Gastrocnemius medialis (tissue), 4 donors: ENCODE data around the gene RUFY1. TPM values are rescaled to one million over a fixed set of nuclear protein-coding genes. Genes with fewer than 3 reads are reported as not detected.
"Not testable (repeated sequence)": the region's sequence is repeated elsewhere in the genome, so short reads cannot be mapped to it uniquely, and the experiment has no call there.

Experiments
- ATAC-seq, 2 donors: fragments of 150-250 bp; one replicate each; pipeline ENCODE4 v1.9.1; 2016
- DNase-seq, 2 donors: peaks; one replicate each; pipeline ENCODE4 v3.0.0-alpha.2; 2019
- H3K27ac ChIP-seq, 4 donors: fragments of 200-600 bp; sonication (generic); 1 replicate in 1 of 4; 2 replicates in 3 of 4; pipeline ENCODE4 v1.5.1; 2016 to 2018; ENCODE audit warnings: mild to moderate bottlenecking in 2 of 4, moderate library complexity in 1 of 4
- H3K27me3 ChIP-seq, 3 donors: fragments of 200-600 bp; sonication (generic) in 2 of 3; 1 replicate in 1 of 3; 2 replicates in 2 of 3; pipeline versions ENCODE4 v1.5.1 to v1.6.0; 2016 to 2019; ENCODE audit warnings: mild to moderate bottlenecking in 1 of 3, moderate library complexity in 1 of 3
- H3K36me3 ChIP-seq, 2 donors: fragments of 200-600 bp; sonication (generic) in 1 of 2; one replicate each; pipeline ENCODE4 v1.5.1; 2017 to 2018
- H3K4me1 ChIP-seq, 2 donors: fragments of 200-600 bp; sonication (generic) in 1 of 2; one replicate each; pipeline ENCODE4 v1.5.1; 2016 to 2017; ENCODE audit warnings: mild to moderate bottlenecking in 2 of 2
- H3K4me3 ChIP-seq, 4 donors: fragments of 200-600 bp; sonication (generic) in 3 of 4; 1 replicate in 1 of 4; 2 replicates in 3 of 4; pipeline ENCODE4 v1.5.1; 2016 to 2019; ENCODE audit warnings: mild to moderate bottlenecking in 2 of 4
- H3K9me3 ChIP-seq, 3 donors: fragments of 200-600 bp; sonication (generic) in 2 of 3; 1 replicate in 1 of 3; 2 replicates in 2 of 3; pipeline ENCODE4 v1.5.1; 2016 to 2019
- CTCF ChIP-seq, 5 experiments: fragments of 450-650 bp in 3 of 5; fragments of 200-600 bp in 2 of 5; sonication (generic) in 2 of 5; IDR thresholded peaks in 4 of 5; conservative IDR thresholded peaks in 1 of 5; 1 replicate in 4 of 5; 2 replicates in 1 of 5; pipeline ENCODE4 v1.5.1; 2016 to 2019; ENCODE audit warnings: antibody characterized with exemption in 5 of 5, mild to moderate bottlenecking in 3 of 5, moderate library complexity in 3 of 5
- POLR2A ChIP-seq, 2 donors: fragments of 450-650 bp; IDR thresholded peaks; one replicate each; pipeline ENCODE4 v1.6.1; 2017; ENCODE audit warnings: antibody characterized with exemption in 2 of 2, mild to moderate bottlenecking in 2 of 2, moderate library complexity in 2 of 2
- in situ Hi-C, 4 donors: fragments of 200-750 bp; cut with MboI; loops; one replicate each; pipeline versions ENCODE4 v1.15.0 to v1.8.0; 2017; ENCODE audit warnings: low sequenced_read_pairs in 4 of 4
- intact Hi-C: fragments of 100-400 bp; cut with DNase I; formaldehyde crosslinking; loops from one replicate; pipeline ENCODE4 v1.15.1; 2023; ENCODE audit warnings: low total_unique reads
- total RNA-seq, 4 donors: library from RNA; depleted of rRNA; stranded (reverse); fragments of >200 nt; gene quantifications; one replicate each; pipeline versions ENCODE4 v1.1.0 to v1.2.3, GENCODE V29; 2016

The RUFY1 gene
- total RNA-seq, 4 donors from 2014 or later, result 19.6 to 36.3 (median 26.0) TPM

DNA sequence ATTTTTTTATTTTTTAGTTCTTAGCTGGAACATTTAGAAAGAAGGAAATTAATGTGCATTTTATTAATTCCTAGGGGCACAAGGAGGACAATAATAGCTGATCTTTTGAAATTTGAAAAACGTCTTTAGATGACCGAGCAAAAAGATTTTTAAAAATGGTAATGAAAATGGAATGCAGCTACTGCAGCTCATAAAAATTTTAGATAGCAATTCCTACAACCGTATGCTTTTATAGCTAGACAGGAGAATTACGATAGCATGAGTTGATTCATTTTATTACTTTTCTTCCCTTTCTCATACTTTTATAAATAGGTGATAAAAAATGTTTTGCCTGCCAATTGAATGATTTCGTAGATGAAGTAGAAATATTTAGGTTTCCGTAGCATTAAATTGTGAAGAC is 13.7 kb upstream of the RUFY1 start:
- H3K27me3 ChIP-seq, result peaks cover 0 to 6% (median 0%) of the 10 kb centered on the region in 3 donors
- TF ChIP-seq POLR2A (IDR thresholded peaks at IDR 0.05) (no peak), CTCF (IDR thresholded peaks at IDR 0.05 in 4 of 5, conservative IDR thresholded peaks at IDR 0.05 in 1 of 5) (no peak)
- H3K4me3 ChIP-seq, result no peak overlapping the region
- H3K27ac ChIP-seq, result no peak overlapping the region
- intact Hi-C loops, result no loop called here
- no peaks in the 10 kb centered on the region for H3K36me3 ChIP-seq
- DNase-seq (no peak), ATAC-seq (no peak)
- H3K4me1 ChIP-seq, result no peaks in the 10 kb centered on the region
- no peaks in the 10 kb centered on the region for H3K9me3 ChIP-seq
- in situ Hi-C loops, result no loop called here

DNA sequence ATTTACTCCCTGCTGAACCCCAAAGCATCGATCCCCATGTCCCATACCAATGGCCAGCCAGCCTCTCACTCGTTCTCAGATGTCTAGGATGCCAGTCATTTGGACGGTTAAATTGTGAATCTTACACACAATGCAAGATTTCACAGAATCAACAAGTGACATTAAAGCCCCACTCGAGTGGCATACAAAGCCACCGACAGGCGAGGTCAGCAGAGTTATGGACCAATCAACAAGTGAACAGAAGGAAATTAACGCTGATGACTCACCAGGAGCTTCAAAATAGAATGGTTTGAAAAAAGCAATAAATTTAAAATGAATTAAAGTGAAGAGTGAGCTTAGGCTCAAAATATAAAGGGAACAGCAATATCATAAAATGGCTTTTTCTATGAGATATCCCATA is 8.2 kb upstream of the RUFY1 start:
- DNase-seq, result no peak
- Histone ChIP-seq H3K27ac (no peak overlapping the region), H3K36me3 (no peaks in the 10 kb centered on the region), H3K9me3 (no peaks in the 10 kb centered on the region), H3K27me3 (peaks cover 0 to 2% (median 0%) of the 10 kb centered on the region in 3 donors), H3K4me3 (no peak overlapping the region), H3K4me1 (no peaks in the 10 kb centered on the region)
- TF ChIP-seq CTCF (IDR thresholded peaks at IDR 0.05 in 4 of 5, conservative IDR thresholded peaks at IDR 0.05 in 1 of 5) (no peak), POLR2A (IDR thresholded peaks at IDR 0.05) (no peak)
- intact Hi-C loops (no loop called here), in situ Hi-C loops (no loop called here)
- ATAC-seq, result no peak

DNA sequence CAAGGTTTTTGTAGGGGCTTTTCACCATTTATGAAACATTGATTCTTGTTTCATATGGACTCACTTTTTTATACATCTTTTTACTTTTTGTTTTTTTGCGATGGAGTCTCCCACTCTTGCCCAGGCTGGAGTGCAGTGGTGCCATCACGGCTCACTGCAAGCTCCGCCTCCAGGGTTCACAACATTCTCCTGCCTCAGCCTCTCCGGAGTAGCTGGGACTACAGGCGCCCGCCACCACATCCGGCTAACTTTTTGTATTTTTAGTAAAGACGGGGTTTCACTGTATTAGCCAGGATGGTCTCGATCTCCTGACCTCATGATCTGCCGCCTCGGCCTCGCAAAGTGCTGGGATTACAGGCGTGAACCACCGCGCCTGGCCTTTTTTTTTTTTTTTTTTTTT is 7.1 kb upstream of the RUFY1 start:
- intact Hi-C loops, H3K27me3 ChIP-seq, in situ Hi-C loops, H3K27ac ChIP-seq, H3K36me3 ChIP-seq, ATAC-seq, DNase-seq, H3K4me3 ChIP-seq, H3K4me1 ChIP-seq, H3K9me3 ChIP-seq: not testable (repeated sequence)

DNA sequence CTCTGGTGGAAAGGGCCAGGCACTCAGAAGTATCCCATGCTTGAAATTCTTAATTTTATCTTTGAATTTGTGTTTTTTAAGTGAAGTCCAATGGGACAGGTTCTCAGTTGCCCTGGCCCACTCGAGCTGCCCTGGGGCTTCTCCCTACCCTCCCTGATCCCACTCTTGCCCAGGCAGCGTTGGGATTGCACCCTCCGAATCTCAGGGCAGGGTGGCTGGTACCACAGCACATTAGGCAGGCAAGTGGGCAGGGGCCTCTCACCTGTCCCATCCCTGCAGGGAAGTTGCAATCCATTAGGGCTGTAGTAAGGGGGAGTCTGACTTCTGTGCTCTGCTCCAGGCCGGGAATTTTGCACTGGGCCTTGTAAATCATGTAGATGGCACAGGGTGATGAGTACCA is 2.7 kb downstream of the RUFY1 start:
- peaks cover 27 to 31% of the 10 kb centered on the region in 2 donors for H3K4me1 ChIP-seq
- no peaks in the 10 kb centered on the region for H3K27me3 ChIP-seq
- intact Hi-C loops (loop anchor here (5.0 to 10.0 kb wide), 3 partner anchors 519 to 1318 kb away; partner anchors contain the start of genes PHYKPL, RNF130 and ZNF879), in situ Hi-C loops (no loop called here)
- no peak for DNase-seq
- H3K4me3 ChIP-seq, result no peak overlapping the region
- no peak for ATAC-seq
- no peak for TF ChIP-seq POLR2A (IDR thresholded peaks at IDR 0.05)
- TF ChIP-seq CTCF (IDR thresholded peaks at IDR 0.05 in 4 of 5, conservative IDR thresholded peaks at IDR 0.05 in 1 of 5), result no peak
- no peaks in the 10 kb centered on the region for H3K36me3 ChIP-seq
- H3K27ac ChIP-seq, result peak overlapping the region in 2 of 4 donors; percentile 17 to 47
- H3K9me3 ChIP-seq, result no peaks in the 10 kb centered on the region

GRCh38 chr5:179553875-179554274 is 3.5 kb downstream of the RUFY1 start:
- TF ChIP-seq POLR2A (IDR thresholded peaks at IDR 0.05), result no peak
- TF ChIP-seq CTCF (IDR thresholded peaks at IDR 0.05 in 4 of 5, conservative IDR thresholded peaks at IDR 0.05 in 1 of 5), result no peak
- intact Hi-C loops, result loop anchor here (5.0 to 10.0 kb wide), 3 partner anchors 518 to 1319 kb away; partner anchors contain the start of genes PHYKPL, RNF130 and ZNF879
- Histone ChIP-seq H3K36me3 (no peaks in the 10 kb centered on the region), H3K27ac (peak overlapping the region; percentile 18 to 52 (median 42)), H3K4me3 (no peak overlapping the region), H3K27me3 (no peaks in the 10 kb centered on the region), H3K4me1 (peaks cover 34 to 36% of the 10 kb centered on the region in 2 donors), H3K9me3 (no peaks in the 10 kb centered on the region)
- DNase-seq, result peak in 1 of 2 donors; percentile 31
- in situ Hi-C loops, result no loop called here
- no peak for ATAC-seq
